GM18519 (cell line): ENCODE measurements around the gene GRB7.
"Not testable (repeated sequence)": the region's sequence is repeated elsewhere in the genome, so short reads cannot be mapped to it uniquely, and the experiment has no call there.

Experiments used
- ATAC-seq: cut with Tn5 transposase; IDR thresholded peaks from one replicate; pipeline ENCODE4 v1.9.1; 2021; ENCODE audit warnings: mild to moderate bottlenecking, moderate library complexity; ENCODE audit not compliant: unreplicated experiment, low FRiP score

The GRB7 gene

DNA sequence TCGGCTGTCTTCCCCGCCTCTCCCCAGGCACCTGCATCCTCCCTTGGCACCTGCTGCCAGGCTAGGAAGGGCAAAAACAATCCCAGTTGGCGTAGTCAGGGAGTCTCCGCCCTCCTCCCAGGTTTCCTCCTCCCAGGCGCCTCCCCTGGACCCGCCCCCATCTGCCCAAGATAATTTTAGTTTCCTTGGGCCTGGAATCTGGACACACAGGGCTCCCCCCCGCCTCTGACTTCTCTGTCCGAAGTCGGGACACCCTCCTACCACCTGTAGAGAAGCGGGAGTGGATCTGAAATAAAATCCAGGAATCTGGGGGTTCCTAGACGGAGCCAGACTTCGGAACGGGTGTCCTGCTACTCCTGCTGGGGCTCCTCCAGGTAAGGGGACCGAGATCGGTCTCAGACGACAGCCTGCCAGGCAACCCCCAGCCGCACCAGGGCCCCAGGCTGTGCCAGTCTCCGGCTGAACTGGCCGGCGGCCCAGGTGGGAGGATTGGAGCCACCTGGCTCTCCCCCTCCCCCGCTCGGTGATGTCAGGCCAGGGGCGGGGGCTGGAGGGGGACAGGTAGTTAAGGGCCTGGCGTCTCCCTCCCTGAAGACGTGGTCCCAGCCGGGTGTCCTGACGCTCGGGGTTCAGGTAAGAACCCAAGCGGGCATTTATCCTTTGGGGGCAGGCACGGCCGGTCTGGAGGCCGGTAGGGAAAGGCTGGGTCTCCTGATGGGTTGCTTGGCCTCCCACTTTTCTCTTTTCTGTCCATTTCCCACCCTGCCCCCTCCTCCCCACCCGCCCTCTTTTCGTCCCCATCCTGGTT is at the start of gene GRB7:
TSS of gene GRB7 (plus strand) at position 179 of the 808 bp plus-strand sequence. CDS start 4,364 bp downstream, outside the sequence.
- no peak for ATAC-seq

DNA sequence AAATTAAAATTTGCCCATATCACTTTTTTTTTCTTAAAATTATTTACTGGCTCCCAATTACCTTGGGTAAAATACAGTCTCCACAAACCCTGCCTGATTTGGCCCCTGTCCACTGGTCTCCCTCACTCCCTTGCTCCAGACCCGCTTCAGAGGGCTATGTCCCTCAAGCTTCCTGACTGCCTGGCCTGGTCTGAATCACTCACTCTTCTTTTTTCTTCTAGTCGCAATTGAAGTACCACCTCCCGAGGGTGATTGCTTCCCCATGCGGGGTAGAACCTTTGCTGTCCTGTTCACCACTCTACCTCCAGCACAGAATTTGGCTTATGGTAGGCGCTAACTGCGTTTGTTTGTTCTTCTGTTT is 49.3 kb upstream of the GRB7 start:
- no peak for ATAC-seq

DNA sequence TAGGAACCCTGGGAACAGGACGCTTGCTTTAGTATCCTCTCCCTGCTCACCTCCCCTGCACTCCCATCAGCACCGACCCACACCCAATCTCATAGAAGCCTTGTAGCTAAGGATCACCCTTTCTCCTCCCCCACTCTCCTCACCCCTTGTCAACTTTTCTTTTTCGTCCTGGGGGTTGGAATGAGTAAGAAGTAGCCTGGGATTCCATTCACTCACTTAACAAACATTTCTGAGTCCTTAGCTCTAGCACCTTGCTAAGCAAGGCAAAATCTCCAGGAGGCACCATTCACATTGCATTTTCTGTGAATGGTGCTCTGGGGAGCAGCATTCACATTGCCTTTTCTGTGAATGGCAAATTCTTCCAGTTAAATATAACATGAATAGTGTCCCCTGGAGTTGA is 48.8 kb upstream of the GRB7 start:
- ATAC-seq = no peak

DNA sequence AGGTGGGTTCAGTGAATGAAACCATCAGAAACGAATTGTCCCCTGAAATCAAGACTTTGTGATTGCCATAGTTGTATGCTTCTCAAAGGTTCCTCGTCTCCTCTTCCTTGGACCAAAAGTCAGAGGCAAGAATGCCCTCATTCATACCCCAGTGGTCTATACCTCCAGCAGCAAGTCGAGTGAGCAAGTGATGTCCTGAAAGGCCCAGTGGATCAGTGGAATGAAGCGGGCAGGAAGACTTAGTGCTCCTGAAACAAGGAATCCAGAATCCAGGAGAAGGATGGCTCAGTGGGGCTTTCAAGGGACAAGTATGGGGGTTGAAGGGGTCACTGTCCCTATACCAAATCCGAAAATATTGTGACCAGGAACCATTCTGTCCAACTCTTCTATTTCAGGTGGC is 43.1 kb upstream of the GRB7 start:
- ATAC-seq = no peak

DNA sequence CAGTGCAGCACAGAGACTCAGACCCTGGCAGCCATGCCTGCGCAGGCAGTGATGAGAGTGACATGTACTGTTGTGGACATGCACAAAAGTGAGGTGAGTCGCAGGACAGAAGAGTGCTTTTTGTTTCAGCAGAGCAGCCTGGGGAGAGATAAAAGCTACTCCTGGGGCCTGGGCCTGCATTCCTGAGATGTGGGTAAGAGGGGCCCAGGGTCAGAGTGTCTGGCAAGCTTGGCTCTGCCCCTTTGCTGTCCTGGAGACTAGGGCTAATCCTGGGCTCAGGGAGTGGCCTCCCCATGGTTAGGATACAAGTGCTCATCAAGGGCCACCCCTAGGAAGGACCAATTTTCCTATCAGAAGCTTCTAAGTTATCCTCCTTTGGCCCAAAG is 42.7 kb upstream of the GRB7 start:
- no peak for ATAC-seq

DNA sequence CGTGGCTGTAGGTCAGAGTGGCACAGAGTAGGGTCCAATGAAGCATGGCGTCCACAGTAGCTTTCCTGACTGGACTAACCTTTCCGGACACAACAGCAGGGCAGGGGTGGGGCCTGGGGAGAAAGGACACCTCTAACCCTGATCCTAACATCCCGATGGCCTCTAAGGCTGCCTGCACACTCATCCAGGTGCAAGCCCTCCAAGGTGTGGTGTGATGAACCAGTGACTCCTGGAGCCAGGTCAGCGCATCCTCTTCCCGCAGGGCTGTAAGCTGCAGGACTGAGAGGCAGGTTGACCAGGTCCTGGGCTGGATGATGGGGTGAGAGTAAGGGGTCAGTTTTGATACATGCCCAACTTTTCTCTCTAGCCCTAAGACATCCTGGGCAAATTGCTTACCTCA is 41.0 kb upstream of the GRB7 start:
- ATAC-seq = no peak

DNA sequence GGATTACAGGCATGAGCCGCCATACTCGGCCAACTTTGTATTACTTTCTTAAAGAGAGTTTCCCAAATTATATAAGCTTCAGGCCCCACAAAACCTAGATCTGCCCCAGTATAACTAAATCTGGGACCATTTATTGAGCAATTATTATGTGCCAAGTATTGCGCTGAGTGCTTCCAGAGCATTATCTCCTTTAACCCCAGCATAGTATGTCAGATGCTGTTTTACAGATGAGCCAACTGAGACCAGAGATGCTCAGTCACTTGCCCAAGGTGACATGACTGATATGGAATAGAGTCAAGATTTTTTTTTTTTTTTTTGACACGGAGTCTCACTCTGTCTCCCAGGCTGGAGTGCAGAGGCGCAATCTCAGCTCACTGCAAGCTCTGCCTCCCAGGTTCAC is 39.8 kb upstream of the GRB7 start:
- ATAC-seq = no peak

DNA sequence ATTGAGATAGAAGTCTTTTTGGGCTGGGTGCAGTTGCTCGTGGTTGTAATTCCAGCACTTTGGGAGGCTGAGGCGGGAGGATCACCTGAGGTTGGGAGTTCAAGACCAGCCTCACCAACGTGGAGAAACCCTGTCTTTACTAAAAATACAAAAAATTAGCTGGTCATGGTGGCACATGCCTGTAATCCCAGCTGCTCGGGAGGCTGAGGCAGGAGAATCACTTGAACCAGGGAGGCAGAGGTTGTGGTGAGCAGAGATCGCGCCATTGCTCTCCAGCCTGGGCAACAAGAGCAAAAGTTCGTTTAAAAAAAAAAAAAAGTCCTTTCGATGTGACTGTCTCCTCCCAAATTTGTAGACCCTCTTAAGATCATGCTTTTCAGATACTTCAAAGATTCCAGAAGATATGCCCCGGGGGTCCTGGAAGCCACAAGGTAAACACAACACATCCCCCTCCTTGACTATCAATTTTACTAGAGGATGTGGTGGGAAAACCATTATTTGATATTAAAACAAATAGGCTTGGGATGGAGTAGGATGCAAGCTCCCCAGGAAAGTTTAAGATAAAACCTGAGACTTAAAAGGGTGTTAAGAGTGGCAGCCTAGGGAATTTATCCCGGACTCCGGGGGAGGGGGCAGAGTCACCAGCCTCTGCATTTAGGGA is 38.5 kb upstream of the GRB7 start:
- ATAC-seq = not testable (repeated sequence)

DNA sequence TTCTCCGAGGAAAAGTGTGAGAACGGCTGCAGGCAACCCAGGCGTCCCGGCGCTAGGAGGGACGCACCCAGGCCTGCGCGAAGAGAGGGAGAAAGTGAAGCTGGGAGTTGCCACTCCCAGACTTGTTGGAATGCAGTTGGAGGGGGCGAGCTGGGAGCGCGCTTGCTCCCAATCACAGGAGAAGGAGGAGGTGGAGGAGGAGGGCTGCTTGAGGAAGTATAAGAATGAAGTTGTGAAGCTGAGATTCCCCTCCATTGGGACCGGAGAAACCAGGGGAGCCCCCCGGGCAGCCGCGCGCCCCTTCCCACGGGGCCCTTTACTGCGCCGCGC is 38.0 kb upstream of the GRB7 start, which contains the start of gene ERBB2:
TSS of gene ERBB2 (plus strand) at position 247 of the 330 bp plus-strand sequence. CDS start 175 bp downstream, outside the sequence.
- ATAC-seq = no peak

DNA sequence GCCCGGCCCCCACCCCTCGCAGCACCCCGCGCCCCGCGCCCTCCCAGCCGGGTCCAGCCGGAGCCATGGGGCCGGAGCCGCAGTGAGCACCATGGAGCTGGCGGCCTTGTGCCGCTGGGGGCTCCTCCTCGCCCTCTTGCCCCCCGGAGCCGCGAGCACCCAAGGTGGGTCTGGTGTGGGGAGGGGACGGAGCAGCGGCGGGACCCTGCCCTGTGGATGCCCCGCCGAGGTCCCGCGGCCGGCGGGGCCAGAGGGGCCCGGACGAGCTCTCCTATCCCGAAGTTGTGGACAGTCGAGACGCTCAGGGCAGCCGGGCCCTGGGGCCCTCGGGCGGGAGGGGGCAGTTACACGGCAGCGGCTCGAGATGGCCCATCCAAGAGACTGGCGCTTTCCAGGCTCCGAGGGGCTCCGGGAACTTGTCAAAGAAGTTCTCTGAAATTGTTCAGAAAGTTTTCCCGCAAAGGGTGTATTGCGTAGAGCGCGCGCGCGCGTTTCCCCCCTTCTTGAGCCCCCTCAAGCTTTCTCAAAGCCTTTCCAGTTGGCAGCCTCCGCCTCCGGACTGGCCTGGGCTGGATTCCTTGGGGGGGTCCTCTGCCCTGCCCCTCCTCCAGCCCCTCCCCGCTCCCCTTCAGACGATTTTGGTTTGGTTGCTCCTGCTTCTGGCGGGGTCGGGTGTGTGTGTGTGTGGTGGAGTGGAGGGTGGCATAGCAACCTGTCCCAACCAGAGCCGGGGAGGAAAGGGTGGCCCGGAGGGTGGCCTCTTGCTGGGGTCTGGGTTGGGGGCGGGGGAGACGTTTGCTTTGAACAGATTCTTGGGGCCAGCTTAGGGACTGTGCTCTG is 37.4 kb upstream of the GRB7 start:
- ATAC-seq = no peak

DNA sequence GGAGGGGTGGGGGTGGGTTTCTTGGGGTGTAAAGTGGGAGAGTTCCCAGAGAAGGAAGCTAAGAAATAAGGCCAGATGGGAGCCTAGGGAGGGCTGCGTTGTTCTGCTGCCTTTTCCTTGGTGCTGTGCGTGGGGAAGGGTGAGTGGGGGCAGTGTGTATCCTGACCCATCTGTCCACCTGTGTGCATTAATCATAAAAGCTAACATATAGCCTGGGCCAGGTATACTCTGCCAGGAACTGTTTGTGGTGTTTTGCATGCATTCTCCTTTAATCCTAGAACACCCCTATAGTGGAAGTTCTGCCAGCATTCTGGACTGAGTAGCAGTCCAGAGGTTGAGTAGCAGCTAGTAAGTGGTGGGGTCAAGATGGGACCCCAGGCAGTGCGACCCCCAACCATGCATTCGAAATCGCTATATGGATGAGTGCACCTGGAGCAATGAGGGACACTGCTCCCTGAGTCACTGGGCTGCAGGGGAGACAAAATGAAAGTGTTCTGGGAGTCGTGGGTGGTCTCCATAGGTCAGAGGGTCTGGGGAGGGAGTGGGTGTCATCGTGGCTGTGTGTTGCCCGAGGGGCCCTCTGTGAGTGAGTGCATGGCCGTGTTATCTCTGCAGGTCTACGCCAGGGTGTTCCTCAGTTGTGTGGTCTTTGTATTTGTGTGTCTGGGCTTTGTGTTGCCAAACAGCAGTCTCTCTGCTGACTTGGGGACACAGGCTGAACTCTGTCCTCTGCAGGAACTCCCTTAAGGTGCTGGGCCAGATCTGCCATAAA is 36.5 kb upstream of the GRB7 start:
- ATAC-seq = no peak

DNA sequence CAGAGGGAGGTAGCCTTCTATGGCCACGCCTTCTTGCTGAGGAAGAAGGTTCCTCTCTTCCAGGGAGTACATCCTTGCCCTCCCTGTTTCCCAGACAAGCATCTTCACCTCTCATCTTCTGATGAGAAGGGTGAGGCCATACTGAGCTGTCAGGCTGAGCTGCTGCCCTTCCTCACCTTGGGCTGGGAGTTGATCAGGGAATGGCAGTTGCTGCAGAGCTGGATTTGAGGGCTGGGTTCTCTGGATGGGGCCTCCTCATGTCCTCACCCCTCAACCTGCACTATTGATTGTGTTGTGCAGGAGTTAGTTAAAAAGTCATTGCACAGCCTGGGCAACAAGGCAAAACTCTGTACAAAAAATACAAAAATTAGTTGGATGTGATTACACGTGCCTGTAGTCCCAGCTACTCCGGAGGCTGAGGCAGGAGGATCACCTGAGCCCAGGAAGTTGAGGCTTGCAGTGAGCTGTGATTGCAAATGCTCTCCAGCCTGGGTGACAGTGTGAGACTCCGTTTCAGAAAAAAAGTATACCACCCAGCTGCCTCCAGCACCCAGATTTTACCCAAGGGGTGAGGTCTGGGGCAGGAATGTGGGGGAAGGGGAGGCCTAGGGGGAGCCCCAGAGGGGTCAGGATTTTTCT is 35.8 kb upstream of the GRB7 start:
- no peak for ATAC-seq

DNA sequence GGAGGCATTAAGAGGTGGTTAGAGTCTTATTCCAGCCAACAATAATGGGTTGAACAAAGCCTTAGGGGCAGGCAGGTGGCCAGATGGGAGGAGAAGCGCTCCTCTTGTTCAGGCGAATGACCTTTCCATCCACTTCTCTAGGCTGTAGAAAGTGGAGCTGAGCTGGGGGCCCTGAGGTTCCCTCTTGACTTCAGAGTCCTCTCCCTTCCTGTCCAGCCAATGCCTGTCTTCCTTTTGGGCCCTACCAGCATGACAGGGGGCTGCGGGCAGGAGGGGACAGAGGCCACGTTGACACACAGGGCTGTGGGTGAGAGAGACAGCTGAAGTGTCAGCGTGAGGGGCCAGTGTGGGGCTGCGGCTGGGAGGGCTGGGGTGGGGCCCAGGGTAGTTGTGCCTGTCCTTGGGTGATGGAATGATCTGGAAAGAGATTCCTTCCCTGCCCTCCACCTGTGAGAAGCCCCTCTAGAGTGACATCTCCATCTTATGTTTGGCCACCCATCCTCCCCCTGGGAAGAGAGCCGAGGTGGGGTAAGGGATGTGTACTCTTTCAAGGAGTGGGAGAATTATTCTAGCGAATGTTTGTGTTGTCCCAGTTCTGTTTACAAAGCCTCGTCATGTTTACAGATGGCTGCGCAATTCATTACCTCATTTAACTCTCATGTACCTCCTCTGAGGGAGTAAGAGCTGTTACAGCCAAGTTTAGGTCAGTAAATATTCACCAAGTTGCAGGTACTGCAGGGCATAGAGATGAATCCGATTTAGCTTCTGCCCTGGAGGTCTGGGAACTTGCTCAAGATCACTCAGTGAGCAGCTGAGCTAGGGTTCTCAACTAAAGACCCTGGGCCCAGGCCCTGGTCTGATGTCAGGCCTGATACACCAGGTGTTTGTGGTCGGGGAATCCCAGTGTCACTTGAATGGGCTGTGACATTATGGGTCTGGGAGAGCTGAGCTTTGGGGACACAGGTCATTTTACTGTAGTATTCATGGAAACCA is 34.5 kb upstream of the GRB7 start:
- no peak for ATAC-seq

DNA sequence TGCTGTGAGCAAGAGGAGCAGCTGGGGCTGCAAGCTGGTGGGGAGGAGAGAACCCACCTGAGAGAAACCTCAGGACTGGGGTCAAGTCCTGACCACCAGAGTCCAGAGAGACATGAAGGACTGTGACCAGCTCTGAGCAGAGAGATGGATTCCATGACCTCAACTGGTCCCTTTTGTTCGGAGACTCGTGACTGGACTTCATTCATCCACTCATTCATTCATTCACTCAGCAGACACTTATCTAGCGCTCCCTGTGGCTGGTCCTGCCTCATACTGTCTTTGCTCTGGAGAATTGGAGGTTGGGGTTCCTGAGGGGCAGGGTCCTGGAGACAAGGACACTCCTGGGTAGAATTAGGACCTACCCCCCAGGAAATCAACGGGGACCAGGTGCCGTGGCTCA is 33.8 kb upstream of the GRB7 start:
- no peak for ATAC-seq

DNA sequence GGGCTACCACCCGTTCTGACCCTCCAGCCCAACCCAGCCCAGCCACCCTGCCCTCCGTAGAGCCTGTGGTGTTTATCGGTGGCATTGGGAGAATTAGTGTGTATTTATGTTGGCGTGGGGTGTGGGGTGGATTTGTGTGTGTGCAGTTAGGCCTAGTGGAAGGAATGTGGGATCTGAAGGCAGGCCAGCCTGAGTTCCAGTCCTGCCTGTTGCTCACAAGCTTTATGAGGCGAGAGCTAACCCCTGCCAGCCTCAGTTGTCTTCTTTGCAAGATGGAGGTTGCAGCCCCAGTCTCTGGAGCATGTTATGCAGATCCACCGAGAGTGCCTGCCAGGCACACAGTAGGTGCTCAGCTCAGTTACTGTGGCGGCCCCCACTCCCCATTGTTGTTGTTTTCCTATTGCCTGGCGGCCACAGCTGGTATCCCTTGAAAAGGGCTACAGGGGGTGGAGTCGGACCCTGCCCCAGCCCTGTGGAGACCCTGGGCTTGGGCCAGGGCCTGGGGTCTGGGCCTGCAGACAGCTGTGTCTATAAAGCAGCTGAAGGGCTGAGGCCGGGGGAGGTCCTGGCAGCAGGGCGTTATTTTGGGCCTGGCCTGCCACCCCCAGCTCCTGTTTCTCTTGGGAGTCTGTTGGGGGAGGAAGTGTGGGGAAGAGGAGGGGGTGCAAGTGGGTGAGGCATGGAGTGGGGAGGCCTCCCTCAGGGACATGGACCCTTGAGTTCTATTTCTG is 32.8 kb upstream of the GRB7 start:
- no peak for ATAC-seq

DNA sequence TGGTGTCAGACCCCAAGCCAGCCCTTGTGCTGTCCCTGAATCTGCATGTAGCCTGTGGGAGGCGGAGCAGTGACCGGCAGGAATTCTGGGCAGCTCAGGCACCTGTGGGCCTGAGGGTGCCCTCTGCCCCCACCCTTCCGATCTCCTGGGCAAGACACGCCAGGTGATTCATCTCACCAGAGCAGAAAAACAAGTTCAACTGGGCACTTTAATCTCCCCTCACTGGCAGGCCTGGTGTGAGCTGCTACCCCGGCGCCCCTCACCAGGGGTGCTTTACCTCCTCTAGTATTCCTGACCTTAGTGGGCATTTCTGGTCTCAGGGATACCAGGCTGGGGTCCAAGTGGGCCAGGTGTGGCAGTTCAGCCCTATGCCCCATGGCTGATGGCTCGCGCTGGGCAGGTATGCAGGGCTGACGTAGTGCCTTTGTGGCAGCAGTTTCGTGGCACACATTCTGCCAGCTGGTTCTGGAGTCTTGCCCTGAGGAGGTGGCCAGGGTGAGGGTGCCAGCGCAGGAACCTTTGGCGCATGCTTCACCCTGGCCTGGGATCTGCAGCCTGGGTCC is 31.9 kb upstream of the GRB7 start:
- no peak for ATAC-seq

DNA sequence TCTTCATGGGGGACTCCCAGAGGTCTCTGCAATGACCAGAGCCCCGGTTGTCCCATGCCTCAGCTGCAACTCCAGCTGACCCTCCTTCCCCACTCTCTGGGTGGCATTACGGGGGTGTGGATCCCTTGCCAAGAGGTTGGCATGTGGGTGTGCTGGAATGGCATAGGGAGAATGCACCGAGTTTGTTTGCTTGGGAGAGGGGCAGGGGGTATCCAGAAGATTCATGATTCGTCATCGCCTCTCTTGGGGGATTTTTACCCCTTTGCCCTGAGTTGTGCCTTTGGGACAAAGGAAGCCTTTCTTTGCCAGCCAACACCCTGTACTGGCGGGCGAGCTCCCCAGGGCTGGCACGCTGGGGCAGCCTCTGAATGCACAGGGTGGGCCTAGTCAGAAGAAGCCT is 31.4 kb upstream of the GRB7 start:
- no peak for ATAC-seq

DNA sequence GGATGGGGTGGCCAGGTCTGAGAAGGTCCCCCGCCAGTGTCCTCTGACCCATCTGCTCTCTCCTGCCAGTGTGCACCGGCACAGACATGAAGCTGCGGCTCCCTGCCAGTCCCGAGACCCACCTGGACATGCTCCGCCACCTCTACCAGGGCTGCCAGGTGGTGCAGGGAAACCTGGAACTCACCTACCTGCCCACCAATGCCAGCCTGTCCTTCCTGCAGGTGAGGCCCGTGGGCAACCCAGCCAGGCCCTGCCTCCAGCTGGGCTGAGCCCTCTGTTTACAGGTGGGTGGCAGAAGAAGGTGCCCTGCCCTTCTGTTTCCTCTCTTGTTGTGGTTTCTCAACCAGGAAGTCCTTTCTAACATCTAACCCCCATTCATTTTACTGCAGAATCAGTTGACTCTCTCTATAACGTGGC is 30.8 kb upstream of the GRB7 start:
- ATAC-seq = no peak
